RPMI8226 (cell line): ENCODE data around the gene CSNK1A1.
"Not testable (repeated sequence)": the region's sequence is repeated elsewhere in the genome, so short reads cannot be mapped to it uniquely, and the experiment has no call there.

Experiments
- DNase-seq: peaks from one replicate; pipeline ENCODE4 v3.0.0-alpha.2; 2015

The CSNK1A1 gene

GRCh38 chr5:149551227-149552037 is at the start of gene CSNK1A1:
Gene CSNK1A1, minus strand, starts transcription at chr5:149551439. Its CDS starts 475 bp downstream, at chr5:149550964.
- DNase-seq: peak; percentile 99

DNA sequence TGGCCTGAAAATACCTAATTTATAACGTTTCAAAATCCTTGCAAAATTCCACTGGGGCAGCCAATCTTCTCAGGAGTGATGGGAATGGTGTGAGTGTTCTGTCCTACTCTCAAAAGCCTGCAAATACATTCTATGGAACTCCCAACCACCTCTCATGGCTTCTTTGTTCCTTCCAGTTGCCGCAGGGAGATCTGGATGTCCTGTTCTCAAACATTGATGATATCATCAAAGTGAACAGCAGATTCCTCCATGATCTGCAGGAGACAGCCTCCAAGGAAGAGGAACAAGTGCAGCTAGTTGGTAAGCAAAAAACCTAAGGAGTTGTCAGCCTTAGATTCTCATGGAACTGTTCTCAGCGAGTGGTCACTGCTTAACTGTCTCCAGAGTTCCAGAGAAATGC is 49.7 kb upstream of the CSNK1A1 start:
- DNase-seq: no peak

DNA sequence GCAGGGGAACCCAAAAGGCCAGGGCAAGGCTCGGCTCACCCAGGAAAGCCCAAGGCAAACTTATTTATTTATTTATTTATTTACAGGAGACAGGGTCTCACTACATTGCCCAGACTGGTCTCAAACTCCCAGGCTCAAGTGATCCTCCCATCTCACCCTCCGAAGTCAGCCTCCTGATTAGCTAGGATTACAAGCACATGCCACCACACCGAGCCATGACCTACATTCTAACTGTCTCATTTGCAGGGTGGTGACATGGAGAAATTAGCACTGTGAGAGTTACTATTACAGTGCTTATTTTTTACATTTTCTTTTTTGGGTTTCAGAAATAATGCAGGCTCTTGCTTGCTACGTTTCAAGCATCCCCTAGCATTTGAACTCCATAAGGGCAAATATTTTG is 48.1 kb upstream of the CSNK1A1 start:
- DNase-seq: no peak

GRCh38 chr5:149598966-149599365 is 47.7 kb upstream of the CSNK1A1 start:
- DNase-seq: no peak

DNA sequence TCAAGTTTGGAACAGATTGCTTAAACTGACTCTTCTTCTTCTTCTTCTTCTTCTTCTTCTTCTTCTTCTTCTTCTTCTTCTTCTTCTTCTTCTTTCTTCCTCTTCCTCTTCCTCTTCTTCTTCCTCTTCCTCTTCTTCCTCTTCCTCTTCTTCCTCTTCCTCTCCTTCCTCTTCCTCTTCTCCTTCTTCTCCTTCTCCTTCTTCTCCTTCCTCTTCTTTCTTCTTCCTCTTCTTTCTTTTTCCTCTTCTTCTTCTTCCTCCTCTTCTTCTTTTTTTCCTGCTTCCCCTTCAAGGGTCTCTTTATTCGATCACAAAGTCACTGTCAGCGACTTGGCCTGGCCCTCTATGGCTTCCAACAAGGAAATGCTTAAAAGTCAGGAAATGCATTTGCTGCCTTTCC is 47.0 kb upstream of the CSNK1A1 start:
- DNase-seq: not testable (repeated sequence)

- no peak for DNase-seq
These were observed 46.4 kb upstream of the CSNK1A1 start for GRCh38 chr5:149597618-149598017.

DNA sequence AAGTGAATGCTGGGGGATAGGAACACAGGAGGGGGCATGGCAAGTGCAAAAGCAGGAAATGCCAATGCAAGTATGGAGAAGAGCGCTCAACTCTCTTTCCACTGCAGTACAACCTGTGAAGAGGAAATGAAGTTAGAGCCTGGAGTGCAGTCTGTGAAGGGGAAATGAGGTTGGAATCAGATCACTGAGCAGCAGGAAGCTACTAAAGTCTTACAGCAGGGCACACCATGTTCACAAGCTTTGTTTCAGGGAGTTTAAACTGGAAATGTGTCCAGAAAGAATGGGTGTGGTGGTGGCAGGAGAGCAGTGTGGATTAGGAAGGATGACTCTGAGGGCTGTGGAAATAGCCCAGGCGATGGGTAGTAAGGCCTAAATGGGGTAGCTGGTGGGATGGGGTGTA is 45.5 kb upstream of the CSNK1A1 start:
- no peak for DNase-seq

- DNase-seq: not testable (repeated sequence)
These were observed 43.9 kb upstream of the CSNK1A1 start for GRCh38 chr5:149595105-149595504.

GRCh38 chr5:149594206-149594895 is 43.1 kb upstream of the CSNK1A1 start:
- DNase-seq: no peak

DNA sequence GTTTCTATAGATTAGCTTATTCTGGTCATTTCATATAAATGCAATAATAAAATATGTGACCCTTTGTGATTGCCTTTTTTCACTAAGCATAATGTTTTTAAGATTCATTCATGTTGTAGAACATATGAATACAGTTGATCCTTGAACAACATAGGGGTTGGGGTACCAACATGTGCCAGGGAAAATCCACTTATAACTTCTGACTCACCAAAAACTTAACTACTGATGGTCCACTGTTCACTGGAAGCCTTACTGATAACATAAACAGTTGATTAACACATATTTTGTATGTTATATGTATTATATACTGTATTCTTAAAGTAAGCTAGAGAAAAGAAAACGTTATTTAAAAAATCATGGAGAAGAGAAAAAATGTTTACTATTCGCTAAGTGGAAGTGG is 42.1 kb upstream of the CSNK1A1 start:
- DNase-seq: no peak

DNA sequence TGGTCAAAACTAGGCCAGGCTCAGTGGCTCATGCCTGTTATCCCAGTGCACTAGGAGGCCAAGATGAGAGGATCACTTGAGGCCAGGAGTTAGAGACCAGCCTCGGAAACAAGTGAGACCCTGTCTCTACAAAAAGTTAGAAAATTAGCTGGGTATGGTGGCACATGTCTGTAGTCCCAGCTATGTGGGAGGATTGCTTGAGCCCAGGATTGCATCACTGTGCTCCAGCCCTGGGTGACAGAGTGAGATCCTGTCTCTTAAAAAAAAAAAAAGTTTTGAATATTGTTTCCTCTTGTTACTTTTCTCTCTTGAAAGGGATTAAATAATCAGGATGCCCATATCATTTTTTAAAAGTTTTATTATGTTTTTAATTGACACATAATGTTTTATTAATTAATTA is 37.7 kb upstream of the CSNK1A1 start:
- no peak for DNase-seq

GRCh38 chr5:149586708-149587318 is 35.6 kb upstream of the CSNK1A1 start:
- no peak for DNase-seq

- no peak for DNase-seq
These were observed 34.7 kb upstream of the CSNK1A1 start for GRCh38 chr5:149585910-149586309.

DNA sequence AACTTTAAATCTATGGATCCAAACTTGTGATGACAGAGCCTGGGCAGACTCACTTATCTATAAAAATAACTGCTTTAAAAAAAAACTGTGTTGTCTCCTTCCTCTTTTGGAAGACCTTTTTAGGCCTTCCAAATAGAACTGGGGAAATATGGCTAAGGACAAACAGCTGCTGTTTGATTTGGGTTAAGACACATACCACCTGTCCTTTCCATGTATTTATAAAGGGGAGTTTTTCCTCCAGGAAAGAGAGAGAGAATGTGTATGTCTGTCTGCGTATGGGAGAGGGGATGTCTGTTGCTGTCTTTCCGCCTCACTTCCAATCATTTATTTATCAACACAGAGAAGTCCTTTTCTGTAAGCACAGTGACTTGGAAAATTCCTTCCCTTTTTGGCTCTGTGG is 32.9 kb upstream of the CSNK1A1 start:
- no peak for DNase-seq

DNA sequence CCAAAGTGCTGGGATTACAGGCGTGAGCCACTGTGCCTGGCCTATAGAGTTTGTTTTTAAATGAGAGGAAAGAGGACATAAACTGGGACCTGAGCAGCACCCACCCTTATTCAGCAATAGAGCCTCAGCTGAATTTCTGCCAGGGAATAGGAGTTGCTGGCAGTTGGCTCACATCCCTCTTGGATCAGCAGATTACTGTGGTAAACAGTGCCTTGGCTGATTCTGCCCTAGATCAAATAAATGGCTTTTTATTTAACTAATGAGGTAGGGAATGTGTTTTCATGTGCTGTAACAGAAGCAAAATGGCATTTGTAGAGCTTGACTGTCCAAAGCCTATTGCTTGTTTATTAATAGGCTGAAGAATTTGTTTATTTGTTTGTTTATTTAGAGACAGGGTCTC is 32.2 kb upstream of the CSNK1A1 start:
- DNase-seq: no peak

DNA sequence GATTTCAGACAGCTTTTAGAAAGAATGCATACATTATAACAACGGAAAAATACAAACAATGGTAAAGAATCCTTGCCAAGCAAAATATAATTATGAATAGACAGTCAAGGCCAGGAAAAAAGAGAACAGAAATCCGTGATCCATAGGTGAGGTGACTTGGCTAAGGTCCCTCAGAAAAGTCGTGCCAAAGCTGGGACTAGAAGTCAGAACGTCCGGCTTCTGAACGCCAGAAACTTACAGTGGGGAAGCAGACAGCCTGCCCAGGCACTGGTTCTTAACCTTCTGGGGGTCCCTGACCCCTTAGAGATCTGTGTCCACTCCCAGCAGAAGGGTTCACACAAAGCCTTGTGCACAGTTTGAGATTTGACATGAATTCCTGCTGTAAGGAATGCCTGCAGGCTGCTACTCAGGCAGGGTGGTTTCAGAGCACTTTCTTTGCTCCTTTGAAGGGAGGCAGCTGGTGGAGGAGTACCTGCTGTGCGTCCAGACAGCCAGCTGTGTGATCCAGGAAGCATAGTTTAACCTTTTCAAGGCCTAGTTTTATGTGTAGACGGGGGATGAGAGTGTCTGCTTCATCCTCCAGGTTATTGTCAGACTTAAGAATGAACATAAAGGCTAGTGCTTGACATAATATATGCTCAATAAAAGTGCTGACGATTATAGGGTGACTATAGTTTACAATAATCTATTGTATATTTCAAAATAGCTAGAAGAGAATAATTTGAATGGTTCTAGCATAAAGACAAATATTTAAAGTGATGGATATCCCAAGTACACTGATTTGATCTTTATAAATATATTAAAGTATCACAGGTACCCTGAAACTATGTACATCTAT is 30.9 kb upstream of the CSNK1A1 start:
- DNase-seq: no peak

GRCh38 chr5:149581192-149581861 is 30.1 kb upstream of the CSNK1A1 start, which contains the start of gene ARHGEF37:
Gene ARHGEF37, plus strand, starts transcription at chr5:149581498. Its CDS starts 16,272 bp downstream, at chr5:149597770.
- peak; percentile 29 for DNase-seq

DNA sequence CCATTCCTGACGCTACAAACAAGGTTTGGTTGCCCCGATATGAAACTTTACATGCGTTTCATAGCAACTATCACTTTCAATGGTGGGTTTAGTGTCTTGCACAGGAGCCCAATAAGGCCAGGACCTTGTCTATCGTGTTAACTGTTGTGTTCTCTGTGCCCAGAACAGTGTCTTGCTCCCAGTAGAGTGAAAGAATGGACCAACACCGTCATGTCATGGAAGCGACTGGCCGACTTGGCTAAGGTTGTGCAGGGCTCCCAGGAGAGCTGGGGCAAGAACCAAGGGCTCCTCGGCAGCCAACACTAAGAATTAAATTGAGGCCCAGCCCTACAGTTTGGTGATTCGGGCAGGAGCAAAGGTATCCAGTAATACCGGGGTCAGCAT is 29.6 kb upstream of the CSNK1A1 start:
- DNase-seq: no peak

GRCh38 chr5:149578896-149579295 is 27.7 kb upstream of the CSNK1A1 start:
- no peak for DNase-seq

DNA sequence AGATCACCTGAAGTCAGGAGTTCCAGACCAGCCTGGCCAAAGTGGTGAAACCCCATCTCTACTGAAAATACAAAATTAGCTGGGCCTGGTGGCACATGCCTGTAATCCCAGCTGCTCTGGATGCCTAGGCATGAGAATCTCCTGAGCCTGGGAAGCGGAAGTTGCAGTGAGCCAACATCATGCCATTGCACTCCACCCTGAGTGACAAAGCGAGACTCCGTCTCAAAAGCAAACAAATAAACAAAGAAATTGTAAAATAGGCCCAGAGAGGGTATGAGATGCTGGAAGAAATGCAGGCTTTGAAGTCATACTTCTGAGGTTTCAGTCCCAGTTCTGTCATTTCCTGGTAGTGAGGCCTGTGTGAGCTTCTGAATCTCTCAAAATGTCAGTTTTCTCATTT is 24.8 kb upstream of the CSNK1A1 start:
- no peak for DNase-seq

GRCh38 chr5:149575131-149575530 is 23.9 kb upstream of the CSNK1A1 start:
- no peak for DNase-seq

GRCh38 chr5:149572576-149573231 is 21.5 kb upstream of the CSNK1A1 start:
- DNase-seq: no peak
